OCI-LY3 (cell line): ENCODE data around the gene HERC6.

Experiments
- H2AFZ ChIP-seq: fragments of 200-600, 300-600 bp; shearing (Covaris generic); 2 replicates; pipeline ENCODE4 v1.6.0; 2014; ENCODE audit warnings: antibody characterized with exemption, low read depth, low read length
- H3K27ac ChIP-seq: fragments of 200-600, 300-600 bp; sonication (generic); 2 replicates; pipeline ENCODE4 v1.5.1; 2014; ENCODE audit warnings: mild to moderate bottlenecking, low read length, moderate library complexity, mixed read lengths
- H3K27me3 ChIP-seq: fragments of 200-600, 300-600 bp; sonication (generic); 2 replicates; pipeline ENCODE4 v1.6.1; 2014; ENCODE audit warnings: low read depth, low read length, mixed read lengths
- H3K36me3 ChIP-seq: fragments of 200-600, 300-600 bp; sonication (generic); replicated peaks from 2 replicates; pipeline ENCODE3; 2014; ENCODE audit warnings: low read depth, low read length, mixed read lengths
- H3K4me1 ChIP-seq: fragments of 300-600, 200-600 bp; sonication (generic); 2 replicates; pipeline ENCODE4 v1.6.1; 2014; ENCODE audit warnings: low read length, mixed read lengths
- H3K4me2 ChIP-seq: fragments of 200-600, 300-600 bp; sonication (generic); 2 replicates; pipeline ENCODE4 v1.6.1; 2014; ENCODE audit warnings: low read length, mixed read lengths
- H3K4me3 ChIP-seq: fragments of 300-600, 200-600 bp; sonication (generic); 2 replicates; pipeline ENCODE4 v1.5.1; 2014; ENCODE audit warnings: antibody characterized with exemption, mild to moderate bottlenecking, low read length, moderate library complexity
- H3K79me2 ChIP-seq: fragments of 300-600, 200-600 bp; shearing (Covaris generic); 2 replicates; pipeline ENCODE4 v1.6.1; 2014; ENCODE audit warnings: mild to moderate bottlenecking, low read length, mixed read lengths
- H3K9ac ChIP-seq: fragments of 300-600, 200-600 bp; shearing (Covaris generic); 2 replicates; pipeline ENCODE4 v1.6.0; 2014; ENCODE audit warnings: mild to moderate bottlenecking, low read length, moderate library complexity
- H3K9me3 ChIP-seq: fragments of 200-600, 300-600 bp; shearing (Covaris generic); 2 replicates; pipeline ENCODE4 v1.6.1; 2014; ENCODE audit warnings: low read length, mixed read lengths; ENCODE audit not compliant: insufficient read depth
- H4K20me1 ChIP-seq: fragments of 200-600, 300-600 bp; sonication (generic); 2 replicates; pipeline ENCODE4 v1.6.1; 2016; ENCODE audit warnings: low read length, mixed read lengths; ENCODE audit not compliant: insufficient read depth
- CTCF ChIP-seq: fragments of 200-600, 300-600 bp; sonication (generic); IDR thresholded peaks from 2 replicates; pipeline ENCODE4 v1.5.1; 2014; ENCODE audit warnings: antibody characterized with exemption, low read length, low read depth
- EZH2phosphoT487 ChIP-seq: fragments of 200-600 bp; shearing (Covaris generic); IDR thresholded peaks from 2 replicates; pipeline ENCODE4 v1.6.1; 2018; ENCODE audit warnings: antibody characterized with exemption, mixed run types, low read depth

HERC6 gene

GRCh38 chr4:88391703-88392102 lies 13.1 kb downstream of the HERC6 start:
- Histone ChIP-seq H3K9ac (no peak overlapping the region), H2AFZ (no peak overlapping the region), H3K27ac (no peak overlapping the region), H3K79me2 (no peaks in the 10 kb centered on the region), H3K36me3 (no peaks in the 10 kb centered on the region), H3K4me3 (no peak overlapping the region), H3K4me1 (no peaks in the 10 kb centered on the region), H3K9me3 (no peaks in the 10 kb centered on the region), H4K20me1 (no peaks in the 10 kb centered on the region), H3K4me2 (no peak overlapping the region), H3K27me3 (no peaks in the 10 kb centered on the region)
- TF ChIP-seq CTCF = no peak
- no peak for TF ChIP-seq EZH2phosphoT487

GRCh38 chr4:88396681-88397080 lies 18.0 kb downstream of the HERC6 start:
- H3K4me2 ChIP-seq = no peak overlapping the region
- H3K36me3 ChIP-seq = no peaks in the 10 kb centered on the region
- no peak overlapping the region for H3K9ac ChIP-seq
- H3K9me3 ChIP-seq = no peaks in the 10 kb centered on the region
- TF ChIP-seq CTCF (no peak), EZH2phosphoT487 (no peak)
- no peaks in the 10 kb centered on the region for H3K79me2 ChIP-seq
- peaks cover 5% of the 10 kb centered on the region; the same call in 1 of the 2 replicates for H3K4me1 ChIP-seq
- no peaks in the 10 kb centered on the region for H4K20me1 ChIP-seq
- no peaks in the 10 kb centered on the region for H3K27me3 ChIP-seq
- no peak overlapping the region for H3K27ac ChIP-seq
- H3K4me3 ChIP-seq = no peak overlapping the region
- H2AFZ ChIP-seq = no peak overlapping the region

GRCh38 chr4:88398381-88398780 lies 19.7 kb downstream of the HERC6 start:
- Histone ChIP-seq H3K36me3 (no peaks in the 10 kb centered on the region), H3K9ac (no peak overlapping the region), H3K4me1 (peaks cover 5% of the 10 kb centered on the region; the same call in 1 of the 2 replicates), H3K4me3 (no peak overlapping the region), H3K9me3 (no peaks in the 10 kb centered on the region), H2AFZ (no peak overlapping the region), H4K20me1 (no peaks in the 10 kb centered on the region), H3K79me2 (no peaks in the 10 kb centered on the region), H3K27ac (no peak overlapping the region), H3K27me3 (no peaks in the 10 kb centered on the region), H3K4me2 (no peak overlapping the region)
- TF ChIP-seq CTCF (no peak), EZH2phosphoT487 (no peak)

- no peaks in the 10 kb centered on the region for H3K27me3 ChIP-seq
- no peak overlapping the region for H3K4me3 ChIP-seq
- H3K4me2 ChIP-seq = no peak overlapping the region
- TF ChIP-seq EZH2phosphoT487 (no peak), CTCF (no peak)
- H3K9ac ChIP-seq = no peak overlapping the region
- H2AFZ ChIP-seq = no peak overlapping the region
- no peak overlapping the region for H3K27ac ChIP-seq
- no peaks in the 10 kb centered on the region for H3K36me3 ChIP-seq
- peaks cover 7% of the 10 kb centered on the region for H3K4me1 ChIP-seq
- no peaks in the 10 kb centered on the region for H4K20me1 ChIP-seq
- no peaks in the 10 kb centered on the region for H3K79me2 ChIP-seq
- H3K9me3 ChIP-seq = no peaks in the 10 kb centered on the region
Observed at GRCh38 chr4:88409206-88409605, 30.6 kb downstream of the HERC6 start.
